ENCODE data around the gene HMCES.

DNA sequence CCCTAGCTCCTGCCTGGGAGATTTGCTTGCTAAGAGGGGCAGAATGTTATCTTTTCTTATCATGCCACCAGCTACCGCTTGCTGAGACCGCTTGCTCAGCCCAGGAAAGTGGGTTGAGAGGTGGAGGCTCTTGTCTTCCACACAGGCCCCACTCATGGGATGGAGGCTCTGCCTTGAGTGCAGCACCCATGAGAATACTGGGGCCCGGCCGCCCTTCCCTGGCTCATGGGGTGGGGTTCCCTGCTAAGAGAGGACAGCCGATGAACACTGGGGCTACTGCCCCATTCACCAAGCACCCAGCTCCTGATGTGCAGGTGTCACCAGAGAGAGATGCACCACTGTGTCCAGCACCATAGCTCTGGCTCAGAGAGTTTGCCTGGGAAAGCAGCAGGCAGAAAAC, 55.2 kb downstream of the HMCES start:
- TF ChIP-seq, protein P1, sequence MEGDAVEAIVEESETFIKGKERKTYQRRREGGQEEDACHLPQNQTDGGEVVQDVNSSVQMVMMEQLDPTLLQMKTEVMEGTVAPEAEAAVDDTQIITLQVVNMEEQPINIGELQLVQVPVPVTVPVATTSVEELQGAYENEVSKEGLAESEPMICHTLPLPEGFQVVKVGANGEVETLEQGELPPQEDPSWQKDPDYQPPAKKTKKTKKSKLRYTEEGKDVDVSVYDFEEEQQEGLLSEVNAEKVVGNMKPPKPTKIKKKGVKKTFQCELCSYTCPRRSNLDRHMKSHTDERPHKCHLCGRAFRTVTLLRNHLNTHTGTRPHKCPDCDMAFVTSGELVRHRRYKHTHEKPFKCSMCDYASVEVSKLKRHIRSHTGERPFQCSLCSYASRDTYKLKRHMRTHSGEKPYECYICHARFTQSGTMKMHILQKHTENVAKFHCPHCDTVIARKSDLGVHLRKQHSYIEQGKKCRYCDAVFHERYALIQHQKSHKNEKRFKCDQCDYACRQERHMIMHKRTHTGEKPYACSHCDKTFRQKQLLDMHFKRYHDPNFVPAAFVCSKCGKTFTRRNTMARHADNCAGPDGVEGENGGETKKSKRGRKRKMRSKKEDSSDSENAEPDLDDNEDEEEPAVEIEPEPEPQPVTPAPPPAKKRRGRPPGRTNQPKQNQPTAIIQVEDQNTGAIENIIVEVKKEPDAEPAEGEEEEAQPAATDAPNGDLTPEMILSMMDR (IDR thresholded peaks at IDR 0.05), result no peak
- TF ChIP-seq POLR2A (IDR thresholded peaks at IDR 0.05), result no peak
